ENCODE results near the gene OR2W3. TPM values are rescaled to one million over a fixed set of nuclear protein-coding genes. Genes with fewer than 3 reads are reported as not detected.

The OR2W3 gene
- total and polyA plus RNA-seq, 2 of the 8 experiments (the other 6 are each of a cell fraction or from before 2014, with no cell fraction given), result 0.12 to 1.1 TPM

DNA sequence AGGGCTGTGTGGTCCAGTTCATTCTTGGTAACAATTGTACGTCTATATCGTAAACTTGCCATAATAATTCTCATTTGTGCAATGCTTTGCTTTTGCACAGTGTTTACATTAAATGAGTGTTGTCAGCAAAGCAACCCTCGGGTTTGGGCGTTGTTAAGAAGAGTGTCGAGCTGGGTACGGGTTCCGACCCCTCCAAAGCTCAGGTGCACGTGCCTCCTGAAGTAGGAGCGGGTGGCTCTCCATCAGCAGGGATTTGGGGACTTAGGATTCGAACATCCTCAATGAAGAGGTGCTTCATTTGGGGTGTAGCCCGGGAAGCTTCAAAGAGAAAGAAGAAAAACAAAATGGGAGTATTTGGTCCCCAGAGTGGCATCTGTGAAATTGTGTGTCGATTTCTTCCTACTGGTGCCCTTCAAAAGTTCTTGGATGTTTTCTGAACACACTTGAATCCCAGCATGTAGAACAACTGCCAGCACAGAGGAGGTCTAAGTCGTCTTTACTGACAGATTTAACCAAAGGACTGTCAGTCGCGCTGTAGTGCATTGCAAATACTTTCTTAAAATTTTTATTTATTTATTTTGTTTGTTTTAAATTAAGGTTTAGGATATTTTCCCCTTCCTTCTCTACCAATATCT is 37.3 kb upstream of the OR2W3 start (continued):
- TF ChIP-seq SRF (IDR thresholded peaks at IDR 0.05; ENCODE audit: low read depth, low read length), result no peak
- TF ChIP-seq KDM5A (IDR thresholded peaks at IDR 0.05; ENCODE audit: low read length), result no peak
- no peak for TF ChIP-seq CHD1 (IDR thresholded peaks at IDR 0.05; ENCODE audit: low read depth, low read length)

All from H1 (cell line).